ENCODE results near the gene SPDYC.

GRCh38 chr11:65218446-65218845 lies 48.4 kb downstream of the SPDYC start:
- TF ChIP-seq, protein P1, sequence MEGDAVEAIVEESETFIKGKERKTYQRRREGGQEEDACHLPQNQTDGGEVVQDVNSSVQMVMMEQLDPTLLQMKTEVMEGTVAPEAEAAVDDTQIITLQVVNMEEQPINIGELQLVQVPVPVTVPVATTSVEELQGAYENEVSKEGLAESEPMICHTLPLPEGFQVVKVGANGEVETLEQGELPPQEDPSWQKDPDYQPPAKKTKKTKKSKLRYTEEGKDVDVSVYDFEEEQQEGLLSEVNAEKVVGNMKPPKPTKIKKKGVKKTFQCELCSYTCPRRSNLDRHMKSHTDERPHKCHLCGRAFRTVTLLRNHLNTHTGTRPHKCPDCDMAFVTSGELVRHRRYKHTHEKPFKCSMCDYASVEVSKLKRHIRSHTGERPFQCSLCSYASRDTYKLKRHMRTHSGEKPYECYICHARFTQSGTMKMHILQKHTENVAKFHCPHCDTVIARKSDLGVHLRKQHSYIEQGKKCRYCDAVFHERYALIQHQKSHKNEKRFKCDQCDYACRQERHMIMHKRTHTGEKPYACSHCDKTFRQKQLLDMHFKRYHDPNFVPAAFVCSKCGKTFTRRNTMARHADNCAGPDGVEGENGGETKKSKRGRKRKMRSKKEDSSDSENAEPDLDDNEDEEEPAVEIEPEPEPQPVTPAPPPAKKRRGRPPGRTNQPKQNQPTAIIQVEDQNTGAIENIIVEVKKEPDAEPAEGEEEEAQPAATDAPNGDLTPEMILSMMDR (IDR thresholded peaks at IDR 0.05), result no peak
- no peak for TF ChIP-seq POLR2A (IDR thresholded peaks at IDR 0.05)
